ENCODE results near the gene NKAPL.

NKAPL gene

GRCh38 chr6:28258877-28259777 is at the start of gene NKAPL:
Gene NKAPL (plus strand): TSS chr6:28259297. CDS start chr6:28259372, 75 bp downstream.
- no peak for DNase-seq

DNA sequence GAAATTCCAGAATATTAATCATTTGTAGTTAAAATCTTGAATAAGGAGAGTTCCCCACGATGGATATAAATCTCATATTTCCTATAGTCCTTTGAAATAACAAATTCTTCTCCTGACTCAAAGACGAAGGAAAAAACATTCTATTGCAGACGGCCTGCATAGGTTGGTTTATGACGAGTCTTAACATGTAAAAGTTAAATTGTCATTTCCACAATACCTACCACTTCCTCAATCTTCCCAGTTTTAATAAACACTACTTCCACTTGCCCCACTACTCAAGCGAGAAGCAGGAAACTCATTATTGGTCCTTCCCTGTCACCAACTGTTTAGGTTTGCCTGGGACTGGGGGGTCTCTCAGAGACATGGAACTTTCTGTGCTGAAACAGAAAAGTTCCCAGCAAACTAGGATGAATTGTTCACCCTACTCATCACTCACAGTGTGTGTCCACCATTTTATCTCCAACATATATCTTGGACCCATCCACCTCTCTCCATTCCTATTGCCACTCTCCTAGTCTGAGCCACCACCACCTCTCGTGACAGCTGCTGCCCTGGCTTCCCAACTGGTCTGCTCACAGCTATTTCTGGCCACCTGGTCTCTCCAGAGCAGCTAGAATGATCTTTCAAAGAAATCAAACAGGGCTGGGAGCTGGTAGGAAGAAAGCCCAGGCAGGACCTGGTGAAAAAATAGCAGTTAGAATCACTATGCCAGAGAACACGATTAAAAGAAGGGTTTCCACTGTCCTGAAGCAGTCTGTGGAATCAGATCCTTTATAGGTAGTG is 49.2 kb upstream of the NKAPL start:
- no peak for DNase-seq

GRCh38 chr6:28211840-28212509 is 47.1 kb upstream of the NKAPL start:
- no peak for DNase-seq

DNA sequence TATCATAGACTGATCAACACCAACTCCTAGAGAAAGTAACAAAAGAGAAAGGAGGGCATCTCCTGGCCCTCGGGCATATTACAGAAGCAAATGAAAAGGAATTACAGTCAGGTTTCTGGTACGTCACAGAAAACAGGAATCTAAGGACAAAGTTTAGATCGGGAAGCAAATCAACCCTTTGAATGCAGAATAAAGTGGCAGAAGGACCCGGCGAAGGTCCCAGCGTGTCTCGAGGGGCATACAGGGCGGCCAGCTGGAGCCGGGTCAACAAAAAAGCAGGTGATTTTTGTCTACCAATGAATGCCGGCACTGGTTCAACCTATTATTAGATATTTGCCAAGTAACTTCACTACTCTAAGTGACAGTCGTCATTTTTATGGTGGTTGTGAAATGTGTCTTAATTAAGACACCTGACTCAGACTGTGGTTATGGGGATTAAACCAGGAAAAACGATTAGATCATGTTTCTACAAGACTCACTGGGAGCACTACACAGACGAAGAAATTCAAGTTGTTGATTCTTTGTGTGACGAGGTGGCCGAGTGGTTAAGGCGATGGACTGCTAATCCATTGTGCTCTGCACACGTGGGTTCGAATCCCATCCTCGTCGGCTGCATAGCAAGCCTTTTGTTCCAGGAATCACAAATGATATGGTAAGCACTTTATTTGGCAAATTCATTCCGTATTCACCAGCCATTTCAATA is 46.4 kb upstream of the NKAPL start:
- DNase-seq = peak; percentile 77

GRCh38 chr6:28213213-28213523 is 45.9 kb upstream of the NKAPL start:
- DNase-seq = no peak

GRCh38 chr6:28215425-28215824 is 43.7 kb upstream of the NKAPL start:
- no peak for DNase-seq

DNA sequence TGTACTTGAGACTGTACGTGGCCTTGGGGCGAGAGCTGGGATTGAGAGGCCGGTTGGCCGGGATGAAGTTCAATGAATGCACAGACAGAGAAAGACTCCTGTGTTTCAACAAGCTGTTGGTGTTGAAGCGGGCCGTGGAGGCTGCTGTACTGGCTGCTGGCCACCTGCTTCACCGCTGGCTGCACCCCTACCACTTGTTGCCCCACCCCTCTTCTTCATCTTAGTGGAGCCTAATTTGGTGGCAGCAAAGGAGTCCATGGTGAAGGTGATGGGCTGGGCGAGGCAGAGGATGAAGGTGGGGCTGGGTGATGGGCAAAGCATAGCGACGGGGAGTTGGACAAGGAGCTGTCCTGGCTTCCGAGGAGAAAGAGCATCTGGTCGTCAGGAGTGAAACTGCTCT is 41.2 kb upstream of the NKAPL start:
- DNase-seq = no peak

GRCh38 chr6:28218312-28219248 is 40.5 kb upstream of the NKAPL start:
- DNase-seq = peak; percentile 70

- DNase-seq = no peak
Observed at GRCh38 chr6:28220257-28221133, 38.6 kb upstream of the NKAPL start.

- no peak for DNase-seq
Observed at GRCh38 chr6:28224131-28225055, 34.7 kb upstream of the NKAPL start.

GRCh38 chr6:28225056-28225834 is 33.9 kb upstream of the NKAPL start, which contains the start of gene ZSCAN9:
Gene ZSCAN9 (plus strand): TSS chr6:28225275. CDS start chr6:28227085, 1,810 bp downstream.
- DNase-seq = peak; percentile 82

DNA sequence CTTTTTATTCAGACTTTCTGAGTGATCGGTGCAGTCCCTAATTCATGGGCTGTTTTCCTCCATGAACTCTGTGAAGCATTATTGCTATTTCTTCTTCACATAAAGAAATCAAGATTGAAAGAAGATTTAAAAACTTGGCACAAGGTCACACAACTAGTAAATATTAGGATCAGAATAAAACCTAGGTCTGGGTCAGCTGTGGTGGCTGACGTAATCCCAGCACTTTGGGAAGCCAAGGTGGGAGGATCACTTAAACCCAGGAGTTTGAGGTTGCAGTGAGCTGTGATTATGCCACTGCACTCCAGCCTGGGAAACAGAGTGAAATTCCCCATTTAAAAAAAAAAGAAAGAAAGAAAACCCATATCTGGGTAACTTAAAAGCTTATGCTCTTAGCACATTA is 32.6 kb upstream of the NKAPL start:
- DNase-seq = no peak

DNA sequence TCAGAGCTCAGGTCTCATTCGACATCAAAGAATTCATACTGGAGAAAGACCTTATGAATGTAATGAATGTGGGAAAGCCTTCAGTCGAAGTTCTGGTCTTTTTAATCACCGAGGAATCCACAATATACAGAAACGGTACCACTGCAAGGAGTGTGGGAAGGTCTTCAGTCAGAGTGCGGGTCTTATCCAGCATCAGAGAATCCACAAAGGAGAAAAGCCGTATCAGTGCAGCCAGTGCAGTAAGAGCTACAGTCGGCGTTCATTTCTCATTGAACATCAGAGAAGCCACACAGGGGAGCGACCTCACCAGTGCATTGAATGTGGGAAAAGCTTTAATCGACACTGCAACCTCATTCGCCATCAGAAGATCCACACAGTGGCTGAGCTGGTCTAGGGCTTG is 26.3 kb upstream of the NKAPL start:
- no peak for DNase-seq

DNA sequence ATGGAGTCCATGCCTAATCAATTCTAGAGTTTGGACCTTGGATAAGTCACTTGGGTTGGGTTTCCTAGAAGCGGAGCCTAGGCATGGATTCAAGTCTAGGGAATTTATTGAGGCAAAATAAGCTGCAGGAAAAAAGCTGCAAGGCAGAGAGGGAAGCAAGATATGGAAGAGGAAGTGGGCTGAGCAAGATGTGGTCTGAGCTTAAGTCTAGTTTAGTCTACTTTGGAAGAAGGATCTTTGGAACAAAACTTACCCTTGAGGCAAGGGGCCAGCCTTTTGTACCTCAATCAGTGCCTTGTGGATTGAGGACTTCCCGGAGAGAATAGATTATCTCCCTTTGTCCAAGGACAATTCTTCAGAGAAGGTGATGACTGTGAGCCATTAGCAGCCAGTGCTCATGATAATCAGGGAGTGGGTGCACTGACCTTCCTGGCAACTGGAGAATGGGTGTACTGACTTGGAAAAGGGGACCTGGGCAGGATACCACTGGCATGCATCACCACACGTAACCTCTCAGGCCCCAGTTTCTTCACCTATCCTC is 23.1 kb upstream of the NKAPL start:
- no peak for DNase-seq

GRCh38 chr6:28239636-28240035 is 19.5 kb upstream of the NKAPL start:
- no peak for DNase-seq

DNA sequence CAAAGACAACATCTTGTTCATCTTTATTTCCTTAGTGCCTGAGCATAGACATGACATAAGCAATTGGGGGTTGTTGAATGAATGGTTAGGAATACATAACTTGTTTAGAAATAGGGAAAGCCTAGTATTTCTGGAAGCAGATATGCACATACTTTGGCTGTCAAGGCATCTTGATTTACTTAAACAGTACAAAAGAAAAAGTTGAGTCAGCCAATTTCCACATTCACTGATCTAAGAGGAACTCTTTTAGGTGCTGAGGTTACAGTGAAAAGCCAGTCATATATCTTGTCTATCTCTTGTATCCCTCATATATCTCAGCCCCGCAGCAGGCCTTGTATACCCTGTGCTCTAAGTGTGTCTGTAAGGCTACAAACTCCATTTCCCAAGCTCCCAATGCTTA is 18.6 kb upstream of the NKAPL start:
- no peak for DNase-seq

- DNase-seq = no peak
Observed at GRCh38 chr6:28243946-28244345, 15.2 kb upstream of the NKAPL start.

- DNase-seq = no peak
Observed at GRCh38 chr6:28245206-28245941, 13.7 kb upstream of the NKAPL start.
